Measurements from ENCODE around the gene NEB. TPM values are rescaled to one million over a fixed set of nuclear protein-coding genes. Genes with fewer than 3 reads are reported as not detected.

Gene NEB
- polyA plus RNA-seq, 4 donors, result 0.36 to 16.1 (median 1.2) TPM

DNA sequence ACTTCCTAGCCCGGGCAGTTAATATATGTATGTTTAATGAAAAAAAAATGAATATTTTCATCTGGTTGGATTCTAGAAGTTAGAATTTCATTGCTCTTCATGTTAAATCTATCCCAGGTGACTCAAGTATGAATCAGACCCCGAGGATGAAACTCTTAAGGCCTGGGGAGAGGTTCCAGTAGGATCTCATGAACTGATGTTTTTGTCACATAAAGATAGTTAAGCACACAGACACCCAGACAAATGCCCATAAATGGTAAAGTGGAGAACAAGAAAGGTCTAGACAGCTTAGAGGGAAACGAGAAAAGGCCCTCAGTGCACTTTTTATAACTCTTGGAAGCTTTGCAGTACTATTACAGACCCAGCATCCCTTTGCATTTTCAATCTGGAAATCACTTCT lies 210.4 kb downstream of the NEB start:
- no peak for DNase-seq
- no peak for FAIRE-seq
- H3K27me3 ChIP-seq (ENCODE audit: control insufficient read depth in 3 of 3, insufficient read depth in 3 of 3, low read length in 3 of 3), result no peaks in the 10 kb centered on the region
- peaks cover 0 to 6% (median 0%) of the 10 kb centered on the region in 3 donors for H3K36me3 ChIP-seq (ENCODE audit: control insufficient read depth in 3 of 3, insufficient read depth in 2 of 3, low read depth in 1 of 3, low read length in 3 of 3)
- no peak overlapping the region for H3K4me3 ChIP-seq (ENCODE audit: low read depth in 1 of 3, low read length in 3 of 3)
- H3K27ac ChIP-seq (ENCODE audit: low read depth in 1 of 3, low read length in 2 of 3), result no peak overlapping the region
- 84 to 88% (median 87%) methylated on average over 3 of the region's 3 CpGs for WGBS, 3 donors
- H3K4me1 ChIP-seq (ENCODE audit: control insufficient read depth in 3 of 3, insufficient read depth in 2 of 3, low read depth in 1 of 3, low read length in 2 of 3), result no peaks in the 10 kb centered on the region
- no peaks in the 10 kb centered on the region for H3K9me3 ChIP-seq (ENCODE audit: control insufficient read depth in 2 of 2, insufficient read depth in 1 of 2, low read depth in 1 of 2, low read length in 1 of 2)

DNA sequence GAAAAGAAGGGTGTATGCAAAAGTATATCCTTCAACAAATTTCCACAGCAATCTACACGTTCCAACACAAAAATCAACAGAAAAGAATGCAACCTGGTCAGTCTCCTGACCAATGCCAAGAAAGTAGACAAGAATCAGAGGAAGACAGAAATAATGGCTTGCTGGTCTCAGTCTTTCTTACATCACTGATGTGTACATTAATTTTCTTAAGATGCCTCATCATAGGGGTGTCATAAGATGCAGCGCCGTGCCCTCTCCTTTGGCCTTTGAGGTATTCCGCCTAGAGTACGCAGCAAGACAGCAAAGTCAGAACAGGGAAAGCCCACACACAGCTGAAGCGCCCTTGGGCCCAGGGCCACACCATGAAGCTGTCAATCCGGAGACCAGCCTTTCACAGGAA lies 211.7 kb downstream of the NEB start:
- peaks cover 0 to 6% (median 0%) of the 10 kb centered on the region in 3 donors for H3K36me3 ChIP-seq (ENCODE audit: control insufficient read depth in 3 of 3, insufficient read depth in 2 of 3, low read depth in 1 of 3, low read length in 3 of 3)
- no peaks in the 10 kb centered on the region for H3K4me1 ChIP-seq (ENCODE audit: control insufficient read depth in 3 of 3, insufficient read depth in 2 of 3, low read depth in 1 of 3, low read length in 2 of 3)
- DNase-seq, result no peak
- H3K9me3 ChIP-seq (ENCODE audit: control insufficient read depth in 2 of 2, insufficient read depth in 1 of 2, low read depth in 1 of 2, low read length in 1 of 2), result no peaks in the 10 kb centered on the region
- no peaks in the 10 kb centered on the region for H3K27me3 ChIP-seq (ENCODE audit: control insufficient read depth in 3 of 3, insufficient read depth in 3 of 3, low read length in 3 of 3)
- no peak overlapping the region for H3K27ac ChIP-seq (ENCODE audit: low read depth in 1 of 3, low read length in 2 of 3)
- H3K4me3 ChIP-seq (ENCODE audit: low read depth in 1 of 3, low read length in 3 of 3), result no peak overlapping the region
- no peak for FAIRE-seq
- WGBS, 3 donors, result 91 to 95% (median 93%) methylated on average over 7 of the region's 7 CpGs

DNA sequence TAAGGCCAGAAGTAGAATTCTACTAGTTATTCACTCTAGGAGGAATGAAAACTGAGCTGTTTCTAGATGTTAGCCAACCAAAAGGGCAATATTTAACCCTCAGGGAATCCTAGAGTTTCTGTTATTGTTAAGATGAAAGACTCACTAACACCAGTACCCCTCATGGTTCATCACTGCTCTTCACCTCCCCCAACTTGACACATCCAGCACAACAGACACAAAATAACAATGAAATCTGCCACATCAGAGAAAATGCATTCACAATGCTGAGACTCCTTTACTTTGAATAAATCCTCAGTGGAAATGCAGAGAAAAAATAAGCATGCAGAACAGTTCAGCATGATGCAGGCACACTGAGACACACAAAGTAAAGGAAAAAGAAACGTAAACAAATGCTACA lies 213.3 kb downstream of the NEB start:
- no peak overlapping the region for H3K4me3 ChIP-seq (ENCODE audit: low read depth in 1 of 3, low read length in 3 of 3)
- DNase-seq (no peak), FAIRE-seq (no peak)
- H3K9me3 ChIP-seq (ENCODE audit: control insufficient read depth in 2 of 2, insufficient read depth in 1 of 2, low read depth in 1 of 2, low read length in 1 of 2), result no peaks in the 10 kb centered on the region
- no peak overlapping the region for H3K27ac ChIP-seq (ENCODE audit: low read depth in 1 of 3, low read length in 2 of 3)
- H3K36me3 ChIP-seq (ENCODE audit: control insufficient read depth in 3 of 3, insufficient read depth in 2 of 3, low read depth in 1 of 3, low read length in 3 of 3), result peaks cover 0 to 2% (median 0%) of the 10 kb centered on the region in 3 donors
- no peaks in the 10 kb centered on the region for H3K27me3 ChIP-seq (ENCODE audit: control insufficient read depth in 3 of 3, insufficient read depth in 3 of 3, low read length in 3 of 3)
- 72 to 84% (median 76%) methylated on average over 1 of the region's 1 CpG for WGBS, 3 donors
- no peaks in the 10 kb centered on the region for H3K4me1 ChIP-seq (ENCODE audit: control insufficient read depth in 3 of 3, insufficient read depth in 2 of 3, low read depth in 1 of 3, low read length in 2 of 3)

DNA sequence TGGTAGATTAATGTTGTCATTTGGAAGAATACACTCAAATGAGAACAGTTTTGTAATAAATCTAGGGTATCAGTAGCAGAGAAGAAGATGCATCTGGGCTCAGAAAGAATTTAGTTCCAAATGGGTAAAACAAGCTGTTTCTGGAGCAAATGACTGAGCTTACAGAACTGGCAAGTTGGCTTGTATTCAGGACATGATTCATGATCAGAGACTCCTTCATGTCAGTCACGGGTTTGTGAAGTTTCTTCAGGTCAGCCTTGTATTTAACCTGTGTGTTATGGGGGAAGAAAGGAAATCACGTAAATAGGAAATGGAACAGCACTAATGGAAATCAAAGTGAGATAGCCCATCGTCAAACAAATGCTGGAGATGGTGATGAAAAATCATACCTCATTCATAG lies 215.5 kb downstream of the NEB start:
- Histone ChIP-seq H3K9me3 (ENCODE audit: control insufficient read depth in 2 of 2, insufficient read depth in 1 of 2, low read depth in 1 of 2, low read length in 1 of 2) (no peaks in the 10 kb centered on the region), H3K27me3 (ENCODE audit: control insufficient read depth in 3 of 3, insufficient read depth in 3 of 3, low read length in 3 of 3) (no peaks in the 10 kb centered on the region), H3K4me1 (ENCODE audit: control insufficient read depth in 3 of 3, insufficient read depth in 2 of 3, low read depth in 1 of 3, low read length in 2 of 3) (no peaks in the 10 kb centered on the region), H3K27ac (ENCODE audit: low read depth in 1 of 3, low read length in 2 of 3) (no peak overlapping the region), H3K4me3 (ENCODE audit: low read depth in 1 of 3, low read length in 3 of 3) (no peak overlapping the region), H3K36me3 (ENCODE audit: control insufficient read depth in 3 of 3, insufficient read depth in 2 of 3, low read depth in 1 of 3, low read length in 3 of 3) (no peaks in the 10 kb centered on the region)
- 90 to 94% (median 92%) methylated on average over 3 of the region's 3 CpGs for WGBS, 3 donors
- FAIRE-seq (no peak), DNase-seq (no peak)

DNA sequence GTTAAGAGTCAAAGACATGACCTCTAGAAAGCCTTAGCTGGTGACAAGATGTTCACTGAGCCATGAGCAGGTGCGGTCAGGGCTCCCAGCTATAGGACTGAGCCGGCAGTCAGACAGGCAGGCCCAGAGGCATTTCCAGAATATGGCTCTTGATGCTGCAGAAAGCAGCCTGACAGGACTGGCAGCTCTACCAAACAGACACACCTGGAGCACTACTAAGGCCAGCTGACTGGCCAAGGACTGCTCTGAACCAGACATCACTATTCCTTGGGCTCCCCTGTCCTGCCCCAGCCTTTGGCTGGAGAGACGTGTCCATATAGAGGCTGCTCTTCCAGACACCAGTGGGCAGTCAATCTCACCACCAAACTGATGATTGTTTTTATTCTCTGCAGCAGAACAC lies 225.8 kb downstream of the NEB start:
- H3K9me3 ChIP-seq (ENCODE audit: control insufficient read depth in 2 of 2, insufficient read depth in 1 of 2, low read depth in 1 of 2, low read length in 1 of 2), result no peaks in the 10 kb centered on the region
- DNase-seq, result no peak
- no peaks in the 10 kb centered on the region for H3K4me1 ChIP-seq (ENCODE audit: control insufficient read depth in 3 of 3, insufficient read depth in 2 of 3, low read depth in 1 of 3, low read length in 2 of 3)
- no peak overlapping the region for H3K4me3 ChIP-seq (ENCODE audit: low read depth in 1 of 3, low read length in 3 of 3)
- no peaks in the 10 kb centered on the region for H3K27me3 ChIP-seq (ENCODE audit: control insufficient read depth in 3 of 3, insufficient read depth in 3 of 3, low read length in 3 of 3)
- peaks cover 0 to 7% (median 0%) of the 10 kb centered on the region in 3 donors for H3K36me3 ChIP-seq (ENCODE audit: control insufficient read depth in 3 of 3, insufficient read depth in 2 of 3, low read depth in 1 of 3, low read length in 3 of 3)
- 83 to 91% (median 89%) methylated on average over 3 of the region's 3 CpGs for WGBS, 3 donors
- no peak for FAIRE-seq
- no peak overlapping the region for H3K27ac ChIP-seq (ENCODE audit: low read depth in 1 of 3, low read length in 2 of 3)

DNA sequence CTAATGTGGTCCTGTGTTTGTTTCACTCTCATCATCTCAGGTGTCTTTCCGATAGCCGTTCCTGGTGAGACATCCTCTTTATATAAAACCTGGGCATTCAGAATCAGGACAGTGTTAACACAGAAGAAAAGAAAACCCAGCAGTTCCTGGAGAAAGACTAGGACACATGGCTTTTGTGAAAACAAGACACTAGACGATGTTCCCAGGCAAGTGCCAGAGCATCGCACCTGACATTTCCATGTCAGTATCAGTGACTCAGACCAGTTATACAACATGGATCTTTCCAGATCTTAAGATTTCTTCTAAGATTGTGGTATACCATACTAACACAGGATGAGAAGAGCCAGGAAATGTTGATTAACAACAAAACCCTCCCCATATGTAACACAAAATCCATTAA lies 228.1 kb downstream of the NEB start:
- H3K4me3 ChIP-seq (ENCODE audit: low read depth in 1 of 3, low read length in 3 of 3), result no peak overlapping the region
- H3K4me1 ChIP-seq (ENCODE audit: control insufficient read depth in 3 of 3, insufficient read depth in 2 of 3, low read depth in 1 of 3, low read length in 2 of 3), result no peaks in the 10 kb centered on the region
- peaks cover 0 to 7% (median 0%) of the 10 kb centered on the region in 3 donors for H3K36me3 ChIP-seq (ENCODE audit: control insufficient read depth in 3 of 3, insufficient read depth in 2 of 3, low read depth in 1 of 3, low read length in 3 of 3)
- H3K27me3 ChIP-seq (ENCODE audit: control insufficient read depth in 3 of 3, insufficient read depth in 3 of 3, low read length in 3 of 3), result no peaks in the 10 kb centered on the region
- FAIRE-seq (no peak), DNase-seq (no peak)
- H3K27ac ChIP-seq (ENCODE audit: low read depth in 1 of 3, low read length in 2 of 3), result no peak overlapping the region
- WGBS, 3 donors, result 97 to 98% (median 98%) methylated on average over 4 of the region's 4 CpGs
- H3K9me3 ChIP-seq (ENCODE audit: control insufficient read depth in 2 of 2, insufficient read depth in 1 of 2, low read depth in 1 of 2, low read length in 1 of 2), result no peaks in the 10 kb centered on the region

DNA sequence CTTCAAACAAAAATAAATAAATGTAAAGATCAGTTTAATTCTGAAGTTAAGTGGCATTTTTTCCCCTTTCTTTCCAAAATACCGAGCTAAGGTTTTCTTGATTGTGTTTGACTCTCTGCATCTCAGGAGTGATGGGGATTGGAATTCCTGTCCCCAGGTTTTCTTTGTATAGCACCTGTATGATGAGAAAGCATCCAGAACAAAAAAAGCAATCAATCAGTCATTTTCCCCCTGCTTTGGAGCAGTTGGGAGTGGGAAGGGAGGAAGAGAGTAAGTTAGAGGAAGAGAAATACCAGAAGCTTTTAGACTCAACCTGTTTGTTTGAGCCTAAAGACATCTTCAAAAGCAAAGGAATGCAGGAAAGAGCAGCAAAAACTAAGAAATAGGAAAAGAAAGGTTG lies 236.1 kb downstream of the NEB start:
- Histone ChIP-seq H3K9me3 (ENCODE audit: control insufficient read depth in 2 of 2, insufficient read depth in 1 of 2, low read depth in 1 of 2, low read length in 1 of 2) (no peaks in the 10 kb centered on the region), H3K36me3 (ENCODE audit: control insufficient read depth in 3 of 3, insufficient read depth in 2 of 3, low read depth in 1 of 3, low read length in 3 of 3) (no peaks in the 10 kb centered on the region), H3K27me3 (ENCODE audit: control insufficient read depth in 3 of 3, insufficient read depth in 3 of 3, low read length in 3 of 3) (no peaks in the 10 kb centered on the region), H3K27ac (ENCODE audit: low read depth in 1 of 3, low read length in 2 of 3) (no peak overlapping the region), H3K4me1 (ENCODE audit: control insufficient read depth in 3 of 3, insufficient read depth in 2 of 3, low read depth in 1 of 3, low read length in 2 of 3) (no peaks in the 10 kb centered on the region), H3K4me3 (ENCODE audit: low read depth in 1 of 3, low read length in 3 of 3) (no peak overlapping the region)
- DNase-seq (no peak), FAIRE-seq (no peak)
- WGBS, 3 donors, result 88 to 94% (median 93%) methylated on average over 1 of the region's 1 CpG

DNA sequence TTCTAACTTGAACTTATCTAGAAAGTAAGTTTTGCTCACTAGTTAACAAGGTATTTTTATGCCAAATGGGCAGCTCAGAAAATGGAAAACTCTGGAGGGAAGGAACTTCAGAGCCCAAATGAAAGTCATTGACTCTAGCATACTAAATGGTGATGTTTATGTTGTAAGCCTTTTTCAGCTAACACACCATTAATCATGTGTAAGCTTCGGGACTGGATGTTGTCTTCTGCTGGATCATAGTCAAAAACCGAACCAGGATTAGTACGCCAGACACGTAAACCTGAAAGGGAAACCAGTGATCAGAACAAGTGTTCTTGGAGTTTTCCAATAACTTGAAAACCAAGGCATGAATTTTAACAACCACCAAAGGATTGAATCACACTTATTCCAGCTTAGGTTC lies 242.8 kb downstream of the NEB start:
- no peak for FAIRE-seq
- H3K27me3 ChIP-seq (ENCODE audit: control insufficient read depth in 3 of 3, insufficient read depth in 3 of 3, low read length in 3 of 3), result no peaks in the 10 kb centered on the region
- DNase-seq, result no peak
- H3K9me3 ChIP-seq (ENCODE audit: control insufficient read depth in 2 of 2, insufficient read depth in 1 of 2, low read depth in 1 of 2, low read length in 1 of 2), result no peaks in the 10 kb centered on the region
- WGBS, 3 donors, result 81 to 97% (median 86%) methylated on average over 4 of the region's 4 CpGs
- H3K27ac ChIP-seq (ENCODE audit: low read depth in 1 of 3, low read length in 2 of 3), result no peak overlapping the region
- H3K4me3 ChIP-seq (ENCODE audit: low read depth in 1 of 3, low read length in 3 of 3), result no peak overlapping the region
- H3K36me3 ChIP-seq (ENCODE audit: control insufficient read depth in 3 of 3, insufficient read depth in 2 of 3, low read depth in 1 of 3, low read length in 3 of 3), result peaks cover 0 to 2% (median 0%) of the 10 kb centered on the region in 3 donors
- H3K4me1 ChIP-seq (ENCODE audit: control insufficient read depth in 3 of 3, insufficient read depth in 2 of 3, low read depth in 1 of 3, low read length in 2 of 3), result no peaks in the 10 kb centered on the region

DNA sequence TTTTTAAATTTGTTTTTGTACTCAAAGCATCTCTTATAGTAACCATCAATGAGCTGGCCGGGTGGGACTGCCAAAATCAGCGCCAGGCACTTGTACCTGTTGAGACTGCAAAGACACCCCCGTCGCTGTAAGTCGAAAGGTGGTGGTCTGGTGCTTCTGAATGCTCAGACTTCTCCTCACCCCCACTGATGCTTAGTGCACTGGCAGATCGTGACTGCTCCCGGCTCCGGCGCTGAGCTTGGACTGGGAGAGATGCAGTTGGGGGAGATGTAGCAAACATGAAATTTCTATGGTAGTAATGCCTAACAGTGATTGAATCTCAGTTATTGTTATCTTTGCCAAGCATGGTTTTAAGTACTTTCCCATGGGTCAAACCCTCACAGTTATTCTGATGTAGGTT lies 244.0 kb downstream of the NEB start:
- H3K9me3 ChIP-seq (ENCODE audit: control insufficient read depth in 2 of 2, insufficient read depth in 1 of 2, low read depth in 1 of 2, low read length in 1 of 2), result no peaks in the 10 kb centered on the region
- FAIRE-seq (no peak), DNase-seq (no peak)
- peaks cover 0 to 5% (median 1%) of the 10 kb centered on the region in 3 donors for H3K36me3 ChIP-seq (ENCODE audit: control insufficient read depth in 3 of 3, insufficient read depth in 2 of 3, low read depth in 1 of 3, low read length in 3 of 3)
- no peaks in the 10 kb centered on the region for H3K27me3 ChIP-seq (ENCODE audit: control insufficient read depth in 3 of 3, insufficient read depth in 3 of 3, low read length in 3 of 3)
- H3K27ac ChIP-seq (ENCODE audit: low read depth in 1 of 3, low read length in 2 of 3), result no peak overlapping the region
- no peaks in the 10 kb centered on the region for H3K4me1 ChIP-seq (ENCODE audit: control insufficient read depth in 3 of 3, insufficient read depth in 2 of 3, low read depth in 1 of 3, low read length in 2 of 3)
- WGBS, 3 donors, result 98 to 99% (median 98%) methylated on average over 9 of the region's 9 CpGs
- no peak overlapping the region for H3K4me3 ChIP-seq (ENCODE audit: low read depth in 1 of 3, low read length in 3 of 3)
